Activated CD4-positive, CD25-positive, alpha-beta regulatory T cell (primary cell): Measurements from ENCODE around the gene SUGCT.
"Not testable (repeated sequence)": the region's sequence is repeated elsewhere in the genome, so short reads cannot be mapped to it uniquely, and the experiment has no call there.

ENCODE experiments used
- DNase-seq, 4 experiments: peaks; one replicate each; lab custom pipeline; 2025; lab: John Stamatoyannopoulos, UW

Gene SUGCT

GRCh38 chr7:40134428-40135316 lies at the start of gene SUGCT, which contains the start of gene MPLKIP:
Gene SUGCT, plus strand, starts transcription at chr7:40135005.
Gene MPLKIP, minus strand, starts transcription at chr7:40134622. Its CDS starts 55 bp downstream, at chr7:40134567.
- DNase-seq, result peak; percentile 74 to 92 (median 81)

GRCh38 chr7:40092182-40092581 lies 42.6 kb upstream of the SUGCT start:
- no peak for DNase-seq

GRCh38 chr7:40093631-40094350 lies 41.0 kb upstream of the SUGCT start:
- DNase-seq, result no peak

- no peak for DNase-seq
Measured at GRCh38 chr7:40095230-40095629, 39.6 kb upstream of the SUGCT start.

GRCh38 chr7:40095695-40096327 lies 39.0 kb upstream of the SUGCT start:
- DNase-seq, result no peak

- no peak for DNase-seq
Measured at GRCh38 chr7:40097728-40098127, 37.1 kb upstream of the SUGCT start.

GRCh38 chr7:40098810-40099209 lies 36.0 kb upstream of the SUGCT start:
- DNase-seq, result no peak

GRCh38 chr7:40099837-40100236 lies 35.0 kb upstream of the SUGCT start:
- DNase-seq, result no peak

GRCh38 chr7:40101201-40101600 lies 33.6 kb upstream of the SUGCT start:
- no peak for DNase-seq

- DNase-seq, result no peak
Measured at GRCh38 chr7:40102897-40103296, 31.9 kb upstream of the SUGCT start.

- no peak for DNase-seq
Measured at GRCh38 chr7:40105879-40106473, 28.8 kb upstream of the SUGCT start.

- no peak for DNase-seq
Measured at GRCh38 chr7:40115936-40116335, 18.9 kb upstream of the SUGCT start.

- not testable (repeated sequence) for DNase-seq
Measured at GRCh38 chr7:40117199-40117598, 17.6 kb upstream of the SUGCT start.

- DNase-seq, result not testable (repeated sequence)
Measured at GRCh38 chr7:40118201-40118600, 16.6 kb upstream of the SUGCT start.

- no peak for DNase-seq
Measured at GRCh38 chr7:40120020-40120419, 14.8 kb upstream of the SUGCT start.

GRCh38 chr7:40122100-40122939 lies 12.5 kb upstream of the SUGCT start:
- DNase-seq, result not testable (repeated sequence)

- DNase-seq, result no peak
Measured at GRCh38 chr7:40122940-40123254, 11.9 kb upstream of the SUGCT start.

- peak in 1 of 4 experiments; percentile 64 for DNase-seq
Measured at GRCh38 chr7:40133561-40134427, 1.0 kb upstream of the SUGCT start.

GRCh38 chr7:40135317-40135610 lies 459 bp downstream of the SUGCT start:
- DNase-seq, result peak in 1 of 4 experiments; percentile 13

- no peak for DNase-seq
Measured at GRCh38 chr7:40137563-40137962, 2.8 kb downstream of the SUGCT start.

- DNase-seq, result no peak
Measured at GRCh38 chr7:40138973-40139372, 4.2 kb downstream of the SUGCT start.
